Heart left ventricle (tissue), 16 donors: ENCODE results near the gene ARID3A. TPM values are rescaled to one million over a fixed set of nuclear protein-coding genes. Genes with fewer than 3 reads are reported as not detected.
A peak's percentile ranks its signal among the peaks of the same experiment; 100 is the strongest.

Source experiments
- ATAC-seq, 4 donors: fragments of 200-7000 bp; cut with Tn5 transposase; one replicate each; pipeline ENCODE4 v1.9.1; 2020 to 2022; ENCODE audit warnings: moderate library complexity in 4 of 4, mild to moderate bottlenecking in 3 of 4, moderate number of reproducible peaks in 1 of 4
- DNase-seq, 5 donors: peaks; one replicate each; pipeline ENCODE4 v3.0.0-alpha.2; 2020
- H3K27ac ChIP-seq, 12 donors: fragments of 200-600 bp; sonication (generic) in 4 of 12; one replicate each; pipeline versions ENCODE4 v1.5.0 to v1.8.0; 2016 to 2022; ENCODE audit warnings: mild to moderate bottlenecking in 2 of 12
- H3K27me3 ChIP-seq, 9 donors: fragments of 200-600 bp; sonication (generic) in 2 of 9; one replicate each; pipeline versions ENCODE4 v1.5.1 to v1.8.0; 2016 to 2022; ENCODE audit warnings: mild to moderate bottlenecking in 3 of 9
- H3K36me3 ChIP-seq, 9 donors: fragments of 200-600 bp; sonication (generic) in 2 of 9; one replicate each; pipeline versions ENCODE4 v1.5.0 to v1.8.0; 2018 to 2022; ENCODE audit warnings: mild to moderate bottlenecking in 2 of 9
- H3K4me1 ChIP-seq, 12 donors: fragments of 200-600 bp; sonication (generic) in 4 of 12; one replicate each; pipeline versions ENCODE4 v1.5.0 to v1.8.0; 2016 to 2022; ENCODE audit warnings: mild to moderate bottlenecking in 3 of 12
- H3K4me3 ChIP-seq, 12 donors: fragments of 200-600 bp; sonication (generic) in 4 of 12; one replicate each; pipeline versions ENCODE4 v1.5.0 to v1.8.0; 2017 to 2022; ENCODE audit warnings: mild to moderate bottlenecking in 9 of 12, moderate library complexity in 4 of 12
- H3K9me3 ChIP-seq, 12 donors: fragments of 200-600 bp; sonication (generic) in 4 of 12; one replicate each; pipeline versions ENCODE4 v1.5.0 to v1.8.0; 2016 to 2022; ENCODE audit warnings: mild to moderate bottlenecking in 1 of 12
- POLR2A ChIP-seq, 2 donors: fragments of 450-650 bp; IDR thresholded peaks; one replicate each; pipeline ENCODE4 v1.6.1; 2017; ENCODE audit warnings: antibody characterized with exemption in 2 of 2, mild to moderate bottlenecking in 2 of 2, moderate library complexity in 2 of 2
- WGBS, 4 donors: extraction: QIAGEN DNeasy Blood & Tissue Kit in 2 of 4; methylation state at CpG; one replicate each; pipeline versions ENCODE4 v1.1.5 to v1.1.7; 2013 to 2018; 5-methylcytosine and 5-hydroxymethylcytosine counted together
- intact Hi-C, 10 donors: fragments of 100-400 bp; cut with DNase I; formaldehyde crosslinking; loops; one replicate each; pipeline versions ENCODE4 v1.11.1 to v1.14.2; 2022
- polyA plus RNA-seq, 2 donors: library from polyadenylated mRNA; stranded (reverse); fragments of 200-250 nt; gene quantifications; one replicate each; pipeline ENCODE4 v1.2.3, GENCODE V29; 2013
- total RNA-seq, 9 donors: library from RNA; depleted of rRNA in 2 of 9; stranded (reverse); fragments of >200 nt in 2 of 9; fragmentation: NEBNext Ultra II Directional in 3 of 9; extraction: Animal tissue kit (Norgen Biotek cat#: 25700) in 3 of 9; gene quantifications; one replicate each; pipeline versions ENCODE4 v1.1.0 to v1.2.4, GENCODE V29; 2016 to 2023
- TF ChIP-seq, protein P1 (sequence below), 12 donors: fragments of 200-600 bp; sonication (generic) in 4 of 12; IDR thresholded peaks; one replicate each; pipeline versions ENCODE4 v1.5.0 to v1.8.0; 2018 to 2022; ENCODE audit warnings: antibody characterized with exemption in 12 of 12, mild to moderate bottlenecking in 5 of 12
- donor health status: ischemic (EF 13 %, LVEDD 7.1; RV severe dilation, severe dysfunction).
- donor health status: healthy with polysubstance abuse.
- donor health status: DM: no; HTN: yes; CAD: no.
- donor health status: DM: no; HTN: no; CAD: no.
- donor health status: ischemic (EF 25% LVEDD 6.9; RV normal size, moderate dysfunction).
- donor health status: ischemic (EF 25% LVEDD 5.7; RV mildly dilated, moderate dysfunction).
- donor health status: healthy.
- donor health status: DM: yes; HTN: yes; CAD: no.
- donor health status: ischemic (EF 35%, LVEDD 5.7; RV mildly dilated, moderate dysfunction).
- donor health status: nonischemic (EF 11% LVEDD 7.7; RV severe dilation, severe dysfunction).
- donor health status: DM: yes; HTN: yes; CAD: no.
- donor health status: PGD.
- donor health status: ischemic (EF 29% LVEDD 5.4; RV normal size, mild dysfunction).
- donor health status: nonischemic (EF 23%, LVEDD 6.1; RV moderate dilation, normal function).

ARID3A gene
- total and polyA plus RNA-seq, 11 donors: 1.9 to 15.7 (median 5.8) TPM

DNA sequence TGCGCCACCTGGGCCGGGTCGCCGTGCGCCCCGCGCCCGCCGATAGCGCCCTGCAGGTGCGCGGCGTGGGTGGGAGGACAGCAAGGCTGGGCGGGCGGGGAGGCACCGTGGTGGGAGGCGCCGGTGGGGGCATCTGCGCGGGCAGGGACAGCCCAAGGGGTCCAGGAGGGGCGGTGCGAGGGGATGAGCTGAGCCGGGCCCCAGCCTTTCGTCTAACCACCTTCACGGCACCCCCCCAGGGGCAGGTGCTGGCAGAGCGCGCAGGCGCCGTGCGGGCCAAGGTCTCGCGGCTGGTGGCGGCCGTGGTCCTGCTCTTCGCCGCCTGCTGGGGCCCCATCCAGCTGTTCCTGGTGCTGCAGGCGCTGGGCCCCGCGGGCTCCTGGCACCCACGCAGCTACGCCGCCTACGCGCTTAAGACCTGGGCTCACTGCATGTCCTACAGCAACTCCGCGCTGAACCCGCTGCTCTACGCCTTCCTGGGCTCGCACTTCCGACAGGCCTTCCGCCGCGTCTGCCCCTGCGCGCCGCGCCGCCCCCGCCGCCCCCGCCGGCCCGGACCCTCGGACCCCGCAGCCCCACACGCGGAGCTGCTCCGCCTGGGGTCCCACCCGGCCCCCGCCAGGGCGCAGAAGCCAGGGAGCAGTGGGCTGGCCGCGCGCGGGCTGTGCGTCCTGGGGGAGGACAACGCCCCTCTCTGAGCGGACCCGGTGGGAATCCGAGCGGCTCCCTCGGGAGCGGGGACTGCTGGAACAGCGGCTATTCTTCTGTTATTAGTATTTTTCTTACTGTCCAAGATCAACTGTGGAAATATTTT is 5.6 kb upstream of the ARID3A start:
- DNase-seq (no peak), ATAC-seq (no peak)
- TF ChIP-seq, protein P1, sequence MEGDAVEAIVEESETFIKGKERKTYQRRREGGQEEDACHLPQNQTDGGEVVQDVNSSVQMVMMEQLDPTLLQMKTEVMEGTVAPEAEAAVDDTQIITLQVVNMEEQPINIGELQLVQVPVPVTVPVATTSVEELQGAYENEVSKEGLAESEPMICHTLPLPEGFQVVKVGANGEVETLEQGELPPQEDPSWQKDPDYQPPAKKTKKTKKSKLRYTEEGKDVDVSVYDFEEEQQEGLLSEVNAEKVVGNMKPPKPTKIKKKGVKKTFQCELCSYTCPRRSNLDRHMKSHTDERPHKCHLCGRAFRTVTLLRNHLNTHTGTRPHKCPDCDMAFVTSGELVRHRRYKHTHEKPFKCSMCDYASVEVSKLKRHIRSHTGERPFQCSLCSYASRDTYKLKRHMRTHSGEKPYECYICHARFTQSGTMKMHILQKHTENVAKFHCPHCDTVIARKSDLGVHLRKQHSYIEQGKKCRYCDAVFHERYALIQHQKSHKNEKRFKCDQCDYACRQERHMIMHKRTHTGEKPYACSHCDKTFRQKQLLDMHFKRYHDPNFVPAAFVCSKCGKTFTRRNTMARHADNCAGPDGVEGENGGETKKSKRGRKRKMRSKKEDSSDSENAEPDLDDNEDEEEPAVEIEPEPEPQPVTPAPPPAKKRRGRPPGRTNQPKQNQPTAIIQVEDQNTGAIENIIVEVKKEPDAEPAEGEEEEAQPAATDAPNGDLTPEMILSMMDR (IDR thresholded peaks at IDR 0.05): no peak
- TF ChIP-seq POLR2A (IDR thresholded peaks at IDR 0.05): no peak
- Histone ChIP-seq H3K4me3 (peak overlapping the region in 8 of 12 donors; percentile 5 to 51 (median 20)), H3K27ac (peak overlapping the region in 1 of 12 donors; percentile 37), H3K9me3 (no peaks in the 10 kb centered on the region), H3K36me3 (no peaks in the 10 kb centered on the region), H3K4me1 (peaks cover 7 to 61% (median 34%) of the 10 kb centered on the region in 12 donors), H3K27me3 (peaks cover 38 to 54% (median 48%) of the 10 kb centered on the region in 9 donors)
- intact Hi-C loops: loop anchor here (2.0 to 10.0 kb wide), 10 partner anchors 27 to 325 kb away; partner anchors contain the start of genes CFD (in 3 of the 10), ATP5F1D (in 1 of the 10), MED16 (in 1 of the 10) and MIDN (in 1 of the 10)
- 0 to 2% (median 2%) methylated on average over 16 to 84 of the region's 84 CpGs for WGBS, 4 donors

GRCh38 chr19:924553-925086 is 1.2 kb upstream of the ARID3A start:
- ATAC-seq (no peak), DNase-seq (no peak)
- H3K27ac ChIP-seq: peak overlapping the region in 6 of 12 donors; percentile 54 to 93 (median 81)
- no peak for TF ChIP-seq POLR2A (IDR thresholded peaks at IDR 0.05)
- TF ChIP-seq, protein P1 (IDR thresholded peaks at IDR 0.05): no peak
- H3K4me3 ChIP-seq: peak overlapping the region; percentile 54 to 96 (median 86)
- WGBS, 4 donors: 13 to 24% (median 21%) methylated on average over 18 to 31 of the region's 31 CpGs
- H3K36me3 ChIP-seq: peaks cover 0 to 7% (median 0%) of the 10 kb centered on the region in 9 donors
- H3K27me3 ChIP-seq: peaks cover 13 to 19% (median 19%) of the 10 kb centered on the region in 9 donors
- no peaks in the 10 kb centered on the region for H3K9me3 ChIP-seq
- intact Hi-C loops: loop anchor here in 5 of 10 donors (1.0 to 10.0 kb wide), 7 partner anchors 58 to 320 kb away; partner anchors contain the start of genes CFD (in 3 of the 5), ATP5F1D (in 1 of the 5), MIDN (in 1 of the 5) and WDR18 (in 1 of the 5)
- H3K4me1 ChIP-seq: peaks cover 0 to 49% (median 21%) of the 10 kb centered on the region in 12 donors

DNA sequence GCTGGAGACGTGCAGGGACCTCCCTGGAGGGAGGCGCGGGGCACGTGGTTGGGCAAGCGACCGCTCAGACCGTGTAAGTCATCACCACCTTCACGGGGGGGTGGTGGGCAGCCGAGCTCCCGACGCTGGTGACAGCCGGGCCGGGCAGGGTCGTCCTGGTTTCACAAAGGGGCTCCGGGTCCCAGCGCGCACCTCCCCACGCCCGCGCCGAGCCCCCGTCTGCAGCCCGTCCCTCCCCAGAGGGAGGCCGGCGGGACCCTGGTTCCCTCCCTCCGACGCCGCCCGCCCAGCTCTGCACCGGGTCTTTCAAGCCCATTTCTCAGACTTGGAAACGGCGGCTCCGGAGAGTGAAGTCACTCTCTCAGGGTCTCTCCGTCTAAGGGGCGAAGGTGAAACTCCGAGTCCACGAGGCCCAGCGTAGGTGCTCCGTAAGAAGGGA is 729 bp upstream of the ARID3A start:
- Histone ChIP-seq H3K4me3 (peak overlapping the region; percentile 54 to 96 (median 86)), H3K27ac (peak overlapping the region in 11 of 12 donors; percentile 53 to 93 (median 81)), H3K9me3 (no peaks in the 10 kb centered on the region), H3K36me3 (peaks cover 0 to 9% (median 0%) of the 10 kb centered on the region in 9 donors), H3K4me1 (peaks cover 0 to 44% (median 19%) of the 10 kb centered on the region in 12 donors), H3K27me3 (peaks cover 8 to 15% (median 14%) of the 10 kb centered on the region in 9 donors)
- ATAC-seq (peak in 3 of 4 donors; percentile 47 to 69 (median 55)), DNase-seq (peak in 2 of 5 donors; percentile 67 to 72)
- WGBS, 4 donors: 0 to 1% (median 1%) methylated on average over 9 to 39 of the region's 39 CpGs
- intact Hi-C loops: loop anchor here in 4 of 10 donors (1.0 to 10.0 kb wide), 5 partner anchors 57 to 320 kb away; partner anchors contain the start of genes ATP5F1D (in 1 of the 4), MIDN (in 1 of the 4) and WDR18 (in 1 of the 4)
- TF ChIP-seq, protein P1 (IDR thresholded peaks at IDR 0.05): no peak
- TF ChIP-seq POLR2A (IDR thresholded peaks at IDR 0.05): no peak
